Neural progenitor cell (in vitro differentiated cells): Measurements from ENCODE around the gene MYBL2. TPM values are rescaled to one million over a fixed set of nuclear protein-coding genes. Genes with fewer than 3 reads are reported as not detected.

ENCODE experiments used
- DNase-seq: peaks from one replicate; pipeline ENCODE4 v3.0.0-alpha.2; 2016; ENCODE audit warnings: low spot score
- H2AFZ ChIP-seq: fragments of 200-600 bp; sonication (generic); replicated peaks from 2 replicates; pipeline ENCODE4 v1.6.1; 2016; ENCODE audit warnings: antibody characterized with exemption
- H3F3A ChIP-seq: fragments of 200-600 bp; sonication (generic); 2 replicates; pipeline ENCODE4 v1.6.1; 2016; ENCODE audit warnings: antibody characterized with exemption, low read depth
- H3K27ac ChIP-seq: fragments of 200-600 bp; sonication (generic); 2 replicates; pipeline ENCODE4 v1.5.1; 2016; ENCODE audit warnings: mild to moderate bottlenecking
- H3K27me3 ChIP-seq: fragments of 200-600 bp; sonication (generic); 2 replicates; pipeline ENCODE4 v1.6.1; 2016; ENCODE audit warnings: mild to moderate bottlenecking, moderate library complexity
- H3K36me3 ChIP-seq: fragments of 200-600 bp; sonication (generic); 2 replicates; pipeline ENCODE4 v1.5.1; 2016
- H3K4me1 ChIP-seq: fragments of 200-600 bp; sonication (generic); 2 replicates; pipeline ENCODE4 v1.6.1; 2016; ENCODE audit warnings: mixed run types
- H3K4me2 ChIP-seq: fragments of 200-600 bp; sonication (generic); 2 replicates; pipeline ENCODE4 v1.6.1; 2016
- H3K4me3 ChIP-seq: fragments of 200-600 bp; sonication (generic); 2 replicates; pipeline ENCODE4 v1.5.1; 2016
- H3K79me2 ChIP-seq: fragments of 200-600 bp; sonication (generic); 2 replicates; pipeline ENCODE4 v1.6.1; 2016; ENCODE audit warnings: low read depth
- H3K9ac ChIP-seq: fragments of 200-600 bp; sonication (generic); 2 replicates; pipeline ENCODE4 v1.6.1; 2016
- H3K9me3 ChIP-seq: fragments of 200-600 bp; sonication (generic); 2 replicates; pipeline ENCODE4 v1.5.1; 2016; ENCODE audit warnings: low read depth
- H4K20me1 ChIP-seq: fragments of 200-600 bp; sonication (generic); 2 replicates; pipeline ENCODE4 v1.6.1; 2016; ENCODE audit warnings: low read depth
- H3K27ac Mint-ChIP-seq: 3 replicates; pipeline ENCODE4 v1.8.0; 2021; ENCODE audit warnings: mixed read lengths
- H3K27me3 Mint-ChIP-seq: 2 replicates; pipeline ENCODE4 v1.8.0; 2022; ENCODE audit warnings: low read depth, mild to moderate bottlenecking, inconsistent platforms, moderate library complexity, mixed read lengths; ENCODE audit not compliant: insufficient read depth
- H3K36me3 Mint-ChIP-seq: 3 replicates; pipeline ENCODE4 v1.8.0; 2021; ENCODE audit warnings: mixed read lengths
- H3K4me1 Mint-ChIP-seq: 3 replicates; pipeline ENCODE4 v1.8.0; 2021; ENCODE audit warnings: mixed read lengths
- H3K4me3 Mint-ChIP-seq: 3 replicates; pipeline ENCODE4 v1.8.0; 2021; ENCODE audit warnings: mild to moderate bottlenecking, moderate library complexity, mixed read lengths
- H3K9me3 Mint-ChIP-seq: 3 replicates; pipeline ENCODE4 v1.8.0; 2020; ENCODE audit warnings: mixed read lengths
- CTCF ChIP-seq: fragments of 200-600 bp; sonication (generic); IDR thresholded peaks from 2 replicates; pipeline ENCODE4 v1.5.1; 2017; ENCODE audit warnings: antibody characterized with exemption, mild to moderate bottlenecking
- EZH2 ChIP-seq: fragments of 200-600 bp; sonication (generic); IDR thresholded peaks from 2 replicates; pipeline ENCODE4 v1.6.1; 2017; ENCODE audit warnings: antibody characterized with exemption, mild to moderate bottlenecking, moderate library complexity
- EZH2phosphoT487 ChIP-seq: fragments of 200-600 bp; sonication (generic); IDR thresholded peaks from 2 replicates; pipeline ENCODE4 v1.6.1; 2017; ENCODE audit warnings: antibody characterized with exemption
- total RNA-seq: library from RNA; depleted of rRNA; stranded (reverse); fragments of >200 nt; gene quantifications from 2 replicates; pipeline ENCODE4 v1.2.3, GENCODE V29; 2015; ENCODE audit warnings: low replicate concordance

The MYBL2 gene
- total RNA-seq, 1 donor from 2014 or later: 28.8 TPM

GRCh38 chr20:43744966-43745730 lies 78.2 kb downstream of the MYBL2 start:
- Histone ChIP-seq H3K36me3 (no peaks in the 10 kb centered on the region), H3K4me2 (no peak overlapping the region), H3K9ac (no peak overlapping the region), H4K20me1 (no peaks in the 10 kb centered on the region), H3F3A (no peaks in the 10 kb centered on the region), H3K27me3 (no peaks in the 10 kb centered on the region), H2AFZ (no peak overlapping the region), H3K79me2 (no peaks in the 10 kb centered on the region), H3K4me1 (no peaks in the 10 kb centered on the region), H3K4me3 (no peak overlapping the region), H3K27ac (no peak overlapping the region), H3K9me3 (no peaks in the 10 kb centered on the region)
- peak; percentile 36 for DNase-seq
- no peak overlapping the region for H3K4me3 Mint-ChIP-seq
- H3K27ac Mint-ChIP-seq: no peak overlapping the region
- H3K4me1 Mint-ChIP-seq: peaks cover 10% of the 10 kb centered on the region
- TF ChIP-seq EZH2phosphoT487: no peak
- TF ChIP-seq CTCF: no peak
- TF ChIP-seq EZH2: no peak
- no peaks in the 10 kb centered on the region for H3K36me3 Mint-ChIP-seq
- peaks cover 8% of the 10 kb centered on the region for H3K27me3 Mint-ChIP-seq
- no peaks in the 10 kb centered on the region for H3K9me3 Mint-ChIP-seq

GRCh38 chr20:43746344-43747137 lies 79.6 kb downstream of the MYBL2 start:
- H3K36me3 ChIP-seq: no peaks in the 10 kb centered on the region
- H4K20me1 ChIP-seq: no peaks in the 10 kb centered on the region
- no peaks in the 10 kb centered on the region for H3K79me2 ChIP-seq
- no peaks in the 10 kb centered on the region for H3K27me3 ChIP-seq
- TF ChIP-seq EZH2 (no peak), EZH2phosphoT487 (no peak), CTCF (no peak)
- H3K4me2 ChIP-seq: no peak overlapping the region
- H3K27ac Mint-ChIP-seq: no peak overlapping the region
- H3K4me1 ChIP-seq: no peaks in the 10 kb centered on the region
- no peak overlapping the region for H3K4me3 ChIP-seq
- H3K36me3 Mint-ChIP-seq: no peaks in the 10 kb centered on the region
- no peak overlapping the region for H3K27ac ChIP-seq
- no peaks in the 10 kb centered on the region for H3K9me3 ChIP-seq
- H3K4me3 Mint-ChIP-seq: no peak overlapping the region
- H3K27me3 Mint-ChIP-seq: peaks cover 13% of the 10 kb centered on the region
- no peak overlapping the region for H3K9ac ChIP-seq
- no peaks in the 10 kb centered on the region for H3F3A ChIP-seq
- no peaks in the 10 kb centered on the region for H3K9me3 Mint-ChIP-seq
- peaks cover 10% of the 10 kb centered on the region for H3K4me1 Mint-ChIP-seq
- H2AFZ ChIP-seq: no peak overlapping the region
- DNase-seq: no peak

- no peak overlapping the region for H3K4me3 ChIP-seq
These were observed 81.4 kb downstream of the MYBL2 start for GRCh38 chr20:43748274-43748673.

More at GRCh38 chr20:43748274-43748673, 81.4 kb downstream of the MYBL2 start:
- Histone ChIP-seq H3K9me3 (no peaks in the 10 kb centered on the region), H3K27me3 (no peaks in the 10 kb centered on the region), H3K36me3 (no peaks in the 10 kb centered on the region), H3K4me1 (no peaks in the 10 kb centered on the region), H3K9ac (no peak overlapping the region), H2AFZ (no peak overlapping the region), H3F3A (no peaks in the 10 kb centered on the region), H3K79me2 (no peaks in the 10 kb centered on the region), H4K20me1 (no peaks in the 10 kb centered on the region), H3K27ac (no peak overlapping the region), H3K4me2 (no peak overlapping the region)
- Mint-ChIP-seq H3K9me3 (no peaks in the 10 kb centered on the region), H3K4me1 (peaks cover 10% of the 10 kb centered on the region), H3K36me3 (no peaks in the 10 kb centered on the region), H3K27ac (no peak overlapping the region), H3K4me3 (no peak overlapping the region), H3K27me3 (peaks cover 13% of the 10 kb centered on the region)
- no peak for DNase-seq
- TF ChIP-seq EZH2phosphoT487 (no peak), CTCF (no peak), EZH2 (no peak)
